Measurements from ENCODE around the gene KIF26A. TPM values are rescaled to one million over a fixed set of nuclear protein-coding genes. Genes with fewer than 3 reads are reported as not detected.
A peak's percentile ranks its signal among the peaks of the same experiment; 100 is the strongest.

Gene KIF26A
- polyA plus RNA-seq, 10 donors = 4.5 to 19.0 (median 6.6) TPM

DNA sequence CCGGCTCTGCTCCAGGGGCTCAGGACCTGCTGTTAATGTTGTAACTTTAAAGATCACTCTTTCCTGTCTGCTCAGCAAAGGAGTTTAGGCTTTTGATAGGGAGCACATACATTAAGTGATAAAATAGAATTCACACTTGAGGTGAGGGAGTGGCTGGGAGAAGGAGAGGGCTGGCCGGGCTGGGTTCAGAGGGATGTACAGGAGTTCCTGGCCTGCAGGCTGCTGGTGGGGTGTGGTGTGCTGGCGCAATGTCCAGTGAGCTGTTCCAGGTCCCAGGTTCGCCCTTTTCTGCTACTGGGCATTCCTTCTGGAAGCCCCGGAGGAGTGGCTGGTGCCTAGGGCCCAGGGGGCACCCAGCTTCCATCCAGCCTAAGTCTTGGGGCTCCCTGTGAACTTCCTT, 17.8 kb downstream of the KIF26A start:
- DNase-seq = no peak

DNA sequence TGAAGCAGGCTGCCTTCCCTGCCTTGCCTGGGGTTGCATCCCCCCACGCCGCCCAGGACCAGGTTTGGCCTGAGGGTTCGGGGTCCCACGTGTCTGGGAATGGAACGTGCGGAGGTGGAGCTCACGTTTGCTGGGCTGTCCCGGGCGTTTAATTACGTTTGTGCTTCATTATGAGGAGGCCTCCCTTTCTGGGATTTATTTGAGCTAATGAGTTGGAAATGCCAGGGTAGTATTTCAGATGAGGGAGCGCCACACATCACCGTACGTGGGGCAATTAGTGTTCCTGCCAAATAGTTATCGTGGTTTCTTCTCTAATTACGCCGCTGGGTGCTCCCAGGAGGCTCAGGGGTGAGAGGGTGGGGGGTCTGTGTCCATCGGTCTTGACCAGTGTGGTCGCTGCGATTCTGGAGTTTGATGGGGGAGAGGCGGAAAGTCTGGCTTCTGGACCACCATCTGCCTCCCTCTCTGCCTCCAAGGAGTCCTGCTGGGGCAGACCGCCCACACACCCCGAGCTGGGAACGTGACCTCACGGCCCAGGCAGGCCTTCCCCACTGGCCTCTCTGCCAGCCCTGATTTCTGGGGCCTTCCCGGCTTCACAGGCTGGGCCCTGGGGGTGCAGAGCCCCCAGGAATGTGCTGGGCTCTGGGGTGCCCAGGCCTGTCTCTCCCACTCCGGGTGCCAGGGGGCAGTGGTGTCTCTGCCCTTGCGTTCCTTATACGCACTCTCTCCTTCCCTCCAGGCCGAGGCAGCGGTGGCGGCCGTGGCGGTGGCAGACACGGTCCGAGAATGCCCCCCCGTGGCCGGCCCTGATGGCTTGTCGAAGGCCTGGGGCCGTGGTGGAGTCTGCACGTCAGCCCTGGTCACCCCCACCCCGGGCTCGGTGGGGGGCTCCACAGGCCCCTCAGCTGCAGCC, 18.9 kb downstream of the KIF26A start:
- DNase-seq = no peak

DNA sequence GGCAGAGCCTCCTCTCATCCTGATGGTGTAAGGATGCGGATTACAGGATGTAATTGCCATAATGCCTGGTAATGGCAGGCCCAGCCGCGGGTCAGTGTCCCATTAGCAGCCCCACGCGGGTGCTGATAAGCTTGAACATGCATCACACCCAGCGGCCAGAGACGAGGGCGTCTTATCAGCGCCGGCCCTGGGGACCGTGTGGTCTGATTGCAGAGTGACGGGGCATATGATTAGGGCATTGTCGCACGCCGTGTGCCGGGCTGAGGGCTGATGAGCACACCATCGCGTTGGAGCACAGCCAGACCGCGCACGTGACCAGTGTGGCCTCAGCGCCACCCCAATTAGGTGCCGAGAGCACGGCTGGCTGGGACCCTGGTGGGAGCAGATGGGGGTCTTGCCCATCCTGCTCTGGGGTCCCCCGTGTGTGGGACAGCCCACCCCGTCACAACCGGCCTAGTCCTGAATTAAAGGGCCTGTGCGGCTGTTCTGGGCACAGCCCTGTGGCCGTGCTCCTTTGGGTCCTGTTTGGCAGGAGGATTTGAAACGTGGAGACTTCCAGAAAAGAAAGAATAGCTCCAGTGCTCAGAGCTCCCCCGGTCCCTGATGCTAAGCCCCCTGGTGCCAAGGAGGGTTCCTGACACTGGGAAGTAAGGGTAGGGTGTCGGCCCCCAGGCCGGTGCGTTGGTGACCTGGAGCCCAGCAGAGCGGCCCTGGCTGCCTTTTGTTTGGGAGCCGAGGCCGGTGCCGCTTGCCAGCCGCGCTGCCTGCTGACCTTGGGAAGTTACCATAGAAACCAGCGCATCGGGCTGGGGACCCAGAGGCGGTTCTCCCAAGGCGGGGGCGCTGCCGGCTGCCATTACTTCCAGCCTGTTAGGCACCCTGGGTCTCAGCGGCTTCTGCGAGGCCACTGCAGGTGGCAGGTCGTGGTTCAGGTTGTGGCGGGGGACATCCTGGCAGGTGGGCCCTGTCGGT, 20.7 kb downstream of the KIF26A start:
- DNase-seq = no peak

DNA sequence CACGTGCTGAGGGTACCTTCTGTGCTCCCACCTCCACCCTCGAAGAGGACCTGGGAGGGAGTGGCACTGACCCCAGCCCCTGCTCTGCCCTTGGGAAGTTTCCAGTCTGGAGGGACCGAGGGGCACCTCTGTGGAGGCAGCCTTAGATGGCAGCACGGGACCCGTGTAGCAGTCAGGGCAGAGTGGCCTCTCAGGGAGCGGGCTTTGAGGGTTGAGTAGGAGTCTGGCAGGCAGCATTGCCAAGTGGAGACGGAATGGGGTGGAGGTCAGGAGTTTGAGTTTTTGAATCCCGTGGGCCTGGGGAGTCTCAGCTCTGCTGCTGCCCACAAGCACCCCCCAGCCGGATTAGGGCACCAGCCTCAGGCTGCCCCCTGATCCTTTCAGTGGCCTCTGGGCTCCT, 21.6 kb downstream of the KIF26A start:
- no peak for DNase-seq

DNA sequence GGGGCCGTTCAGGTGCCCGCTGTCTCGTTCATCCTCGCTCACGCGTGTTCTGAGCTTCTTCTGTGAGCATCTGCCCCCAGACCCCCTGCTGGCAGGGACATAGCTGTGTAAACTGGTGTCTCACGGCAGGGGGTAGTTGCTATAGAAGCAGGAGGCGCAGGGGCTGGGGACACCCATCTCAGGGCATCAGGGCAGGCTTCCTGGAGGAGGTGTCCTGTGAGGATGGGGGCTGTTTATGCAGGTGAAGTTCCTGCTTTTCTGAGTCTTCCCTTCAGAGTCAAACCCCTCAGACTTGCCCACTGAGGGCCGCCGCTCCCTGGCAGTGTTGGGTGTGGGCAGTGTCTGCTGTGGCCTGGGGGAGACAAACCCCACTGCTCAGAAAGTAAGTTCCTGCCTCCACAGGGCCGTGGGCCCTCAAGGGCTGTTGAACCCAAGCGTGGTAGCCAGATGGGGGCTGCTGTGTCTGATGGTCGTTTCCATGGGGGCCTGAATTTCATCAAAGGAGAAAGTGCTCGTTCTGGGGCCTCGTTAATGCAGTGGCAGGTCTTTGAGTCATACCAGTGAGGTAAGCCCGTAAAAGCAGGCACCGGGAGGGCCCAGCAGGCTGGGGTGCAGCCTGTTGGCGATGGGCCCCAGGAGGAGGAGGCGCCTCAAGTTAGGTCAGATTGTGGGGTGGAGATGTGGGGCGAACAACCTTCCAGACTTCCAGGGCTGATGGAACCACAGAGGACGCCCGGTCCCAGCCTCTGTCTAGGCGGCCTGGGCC, 23.4 kb downstream of the KIF26A start:
- DNase-seq = no peak

DNA sequence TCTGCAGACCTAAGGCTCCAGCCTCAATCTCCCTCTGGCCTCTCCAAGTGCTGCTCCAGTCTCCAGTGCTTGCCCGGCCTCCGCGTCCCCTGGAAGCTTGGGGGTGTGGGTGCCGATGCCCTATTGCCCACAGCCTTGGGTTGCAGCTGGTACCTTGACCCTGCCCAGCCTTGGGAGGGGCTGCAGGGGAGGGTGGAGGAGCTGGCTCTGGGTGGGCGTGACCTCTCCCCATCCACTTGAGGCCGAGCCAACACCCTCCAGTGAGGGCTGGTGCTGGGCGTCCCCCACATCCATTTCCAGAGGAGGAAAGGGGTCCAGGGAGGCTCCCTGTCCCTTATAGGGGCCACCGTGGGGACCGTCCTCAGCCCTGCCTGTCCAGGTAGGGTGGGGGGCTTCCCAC, 24.1 kb downstream of the KIF26A start:
- no peak for DNase-seq

DNA sequence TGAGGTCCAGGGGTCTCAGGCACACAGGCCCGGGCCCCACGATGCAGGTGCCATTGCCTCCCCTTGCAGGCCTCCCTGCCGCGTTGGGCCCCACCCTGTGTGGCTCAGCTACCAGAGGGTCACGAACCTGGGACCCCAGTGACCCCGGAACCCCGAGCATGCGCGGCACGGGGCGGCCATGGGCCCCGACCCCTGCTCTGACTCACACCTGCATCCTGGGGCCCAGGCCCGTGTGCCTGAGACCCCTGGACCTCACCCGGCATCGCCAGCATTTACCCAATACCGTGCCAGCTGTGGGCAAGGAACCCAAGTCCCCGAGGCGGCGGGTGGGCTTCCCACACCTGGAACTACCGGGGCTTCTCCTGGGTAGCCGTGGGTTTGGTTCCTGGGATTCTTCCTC, 25.2 kb downstream of the KIF26A start:
- no peak for DNase-seq

DNA sequence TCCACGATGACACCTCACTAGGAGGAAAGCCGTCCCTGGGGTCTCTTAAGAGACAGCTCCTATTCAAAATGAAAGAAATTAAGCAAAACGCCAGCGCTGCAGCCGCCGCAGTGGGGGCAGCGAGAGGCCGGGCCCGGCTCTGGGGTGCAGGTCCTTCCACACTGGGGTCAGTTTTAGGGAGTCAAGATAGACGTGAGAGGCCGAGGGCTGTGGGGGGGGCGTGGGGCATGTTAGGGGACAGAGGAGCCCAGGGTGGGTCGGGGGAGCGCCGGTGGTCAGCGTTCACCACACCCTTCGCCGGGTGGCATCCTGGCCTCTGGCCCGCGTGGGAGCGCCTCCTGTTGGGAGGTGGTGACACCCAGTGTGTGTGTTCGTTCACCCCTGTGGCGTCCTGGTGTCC, 25.7 kb downstream of the KIF26A start:
- DNase-seq = no peak

DNA sequence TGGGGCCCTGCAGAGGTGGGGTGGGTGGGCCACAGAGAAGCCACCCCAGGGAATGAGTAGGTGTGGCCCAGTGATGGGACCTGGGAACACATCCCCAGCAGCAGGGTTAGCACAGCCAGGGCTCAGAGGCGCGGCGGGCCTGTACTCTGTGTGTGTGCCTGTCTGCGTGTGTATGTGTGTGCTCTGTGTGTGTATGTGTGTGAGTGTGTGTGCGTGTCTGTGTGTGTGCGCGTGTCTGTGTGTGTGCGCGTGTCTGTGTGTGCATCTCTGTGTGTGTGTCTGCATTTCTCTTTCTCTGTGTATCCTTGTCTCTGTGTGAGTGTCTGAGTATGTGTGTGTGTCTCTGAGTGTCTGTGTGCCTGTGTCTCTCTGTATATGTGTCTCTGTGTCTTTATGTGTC, 26.1 kb downstream of the KIF26A start:
- DNase-seq = no peak

DNA sequence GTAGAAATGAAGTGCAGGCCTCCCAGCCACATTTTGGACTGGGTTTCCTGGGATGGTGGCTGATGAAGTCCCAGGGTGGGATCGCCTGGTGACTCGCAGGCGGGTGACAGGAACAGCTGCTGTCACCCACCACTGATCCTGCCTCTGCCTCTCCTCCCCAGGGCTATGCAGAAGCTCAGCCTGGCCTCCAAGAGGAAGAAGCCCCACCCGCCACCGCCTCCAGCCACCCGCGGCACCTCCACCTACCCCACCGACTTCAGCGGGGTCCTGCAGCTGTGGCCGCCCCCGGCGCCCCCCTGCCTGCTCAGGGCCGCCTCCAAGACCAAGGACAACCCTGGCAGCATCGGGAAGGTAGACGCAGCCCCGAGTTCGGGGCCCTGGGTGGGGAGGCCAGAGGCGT, 28.3 kb downstream of the KIF26A start:
- DNase-seq = no peak

DNA sequence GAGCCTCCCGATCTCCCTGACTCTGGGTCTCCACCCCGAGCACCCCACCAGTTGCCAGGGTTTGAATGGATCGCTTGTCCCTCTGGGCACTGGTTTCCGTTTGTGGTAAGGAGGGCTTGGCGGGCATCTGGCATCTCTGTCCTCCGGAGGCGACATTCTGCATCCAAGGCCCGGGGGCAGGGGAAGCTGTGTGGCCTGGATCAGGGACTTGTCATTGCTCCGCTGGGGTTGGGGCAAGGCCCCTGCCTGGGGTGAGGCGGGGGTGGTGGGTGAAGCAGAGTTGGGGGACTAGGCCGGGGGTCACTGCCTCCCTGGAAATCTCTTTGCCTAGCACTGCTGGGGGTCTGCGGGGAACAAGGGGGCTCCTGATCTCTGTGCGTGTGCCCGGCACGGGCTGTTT, 30.2 kb downstream of the KIF26A start:
- DNase-seq = no peak

DNA sequence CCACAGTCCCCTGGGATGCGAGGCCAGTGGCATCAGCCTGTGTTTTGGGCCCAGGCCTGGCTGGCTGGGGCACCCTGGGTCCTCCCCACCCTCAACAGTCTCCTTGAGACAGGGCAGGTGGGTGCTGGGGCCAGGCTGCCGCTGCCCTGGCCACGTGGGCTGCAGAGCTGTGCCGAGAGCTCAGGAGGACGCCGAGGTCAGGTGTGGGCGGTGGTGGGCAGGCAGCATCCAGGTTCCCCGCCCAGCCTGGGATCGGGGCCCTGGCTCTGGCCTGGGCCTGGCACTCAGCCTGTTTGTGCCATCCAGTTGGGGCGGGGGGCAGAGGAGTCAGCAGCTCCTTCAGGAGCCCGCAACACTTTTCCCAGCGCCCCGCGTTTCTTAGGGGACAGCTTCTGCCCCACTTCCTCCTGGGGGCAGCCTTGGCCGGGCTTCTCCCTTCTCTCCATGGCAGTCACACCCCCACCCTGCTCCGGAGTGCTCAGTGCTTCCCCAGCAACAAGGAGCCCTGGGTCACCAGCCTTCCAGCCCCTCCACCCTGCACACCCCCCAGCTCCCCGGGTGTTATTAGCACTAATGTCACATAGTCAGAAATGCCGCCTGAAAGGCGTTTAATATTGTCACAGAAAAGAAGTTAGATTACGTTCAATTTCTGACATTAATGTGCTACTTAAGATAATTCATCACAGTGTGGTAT, 30.8 kb downstream of the KIF26A start:
- DNase-seq = no peak

DNA sequence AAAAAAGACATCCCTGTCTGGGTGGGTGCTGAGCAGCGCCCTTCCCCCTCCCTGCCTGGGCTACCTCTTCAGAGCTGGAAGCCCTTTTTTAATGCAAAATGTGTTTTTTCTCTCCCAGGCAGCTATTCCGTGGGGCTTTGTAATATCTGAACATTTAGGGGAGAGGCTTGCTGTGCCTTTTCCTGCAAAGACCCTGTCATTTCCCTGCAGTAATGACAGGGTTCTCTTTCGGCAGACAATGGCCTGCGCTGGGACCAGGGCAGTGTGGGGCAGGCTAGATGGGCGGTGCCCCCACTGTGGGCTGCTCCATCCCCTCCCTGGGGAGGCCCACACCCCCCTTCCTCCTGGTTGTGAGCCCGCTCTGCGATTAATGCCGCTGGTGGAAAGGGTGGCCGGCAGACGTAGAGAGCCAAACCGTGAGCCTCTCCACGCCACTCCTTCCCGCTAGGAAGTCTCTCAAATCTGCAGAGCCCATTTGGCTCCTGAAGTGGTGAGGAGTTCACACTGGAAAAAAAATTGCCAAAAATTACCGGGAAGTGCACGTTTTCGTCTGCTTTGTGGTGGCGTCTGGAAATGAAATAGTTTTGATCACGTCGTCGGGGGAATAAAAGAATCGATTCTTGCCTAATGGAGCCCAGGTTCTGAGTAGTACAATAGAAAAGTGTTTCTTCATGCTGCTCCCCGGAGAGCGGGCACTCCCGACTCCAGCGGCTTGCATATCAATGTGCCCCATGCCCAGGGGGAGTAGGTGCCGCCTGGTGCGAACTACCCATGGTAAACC, 31.5 kb downstream of the KIF26A start:
- DNase-seq = peak in 1 of 3 donors; percentile 14

DNA sequence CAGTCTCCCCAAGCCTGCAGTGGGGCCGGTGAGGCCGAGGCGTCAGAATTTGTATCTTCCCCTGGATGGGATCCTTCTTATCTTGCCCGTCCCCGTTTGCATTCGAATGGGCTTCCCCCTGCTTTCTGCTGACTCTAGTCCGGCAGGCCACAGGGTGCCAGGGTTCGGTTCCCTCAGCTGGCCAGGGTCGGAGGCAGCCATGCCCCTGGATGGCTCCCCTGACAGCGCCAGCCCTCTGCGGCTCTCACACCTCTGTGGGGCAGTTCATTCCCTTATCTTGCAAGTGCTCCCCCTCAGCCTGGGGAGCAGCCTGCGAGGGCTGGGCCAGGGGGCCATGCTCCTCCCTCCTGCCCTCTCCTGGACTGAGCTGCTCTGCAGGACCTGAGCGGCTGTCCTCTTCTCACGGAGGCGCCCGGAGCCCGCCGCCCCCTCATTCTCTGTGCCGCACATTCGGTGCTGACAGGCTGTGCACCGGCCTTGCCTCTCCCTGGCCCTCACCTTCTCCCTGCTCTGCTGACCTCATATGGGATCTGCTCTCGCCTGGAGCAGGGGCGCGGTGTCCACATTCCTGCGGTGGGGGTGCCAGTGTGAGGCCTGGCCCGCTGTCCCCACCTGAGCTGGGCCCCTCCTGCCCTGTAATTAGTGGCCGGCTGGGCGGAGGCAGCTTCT, 32.8 kb downstream of the KIF26A start:
- no peak for DNase-seq

DNA sequence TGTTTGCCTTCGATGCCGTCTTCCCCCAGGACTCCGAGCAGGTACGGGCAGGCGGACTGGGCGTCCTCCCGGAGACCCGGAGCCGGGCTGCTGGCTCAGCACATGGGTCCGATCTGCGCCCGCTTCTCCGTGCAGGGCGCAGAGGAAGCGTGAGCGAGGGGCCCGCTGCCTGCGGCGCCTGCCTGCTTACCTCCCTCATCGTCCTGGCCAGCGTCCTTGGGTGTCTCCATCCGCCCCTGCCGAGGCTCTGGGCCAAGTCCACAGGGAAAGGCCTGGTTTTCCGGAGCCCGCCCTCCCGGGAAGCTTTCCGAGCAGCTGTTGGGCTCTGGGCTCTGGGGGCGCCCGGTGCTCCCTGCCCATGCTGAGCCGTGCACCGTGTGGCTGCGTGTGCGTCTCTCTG, 33.5 kb downstream of the KIF26A start:
- peak in 1 of 3 donors; percentile 4 for DNase-seq

DNA sequence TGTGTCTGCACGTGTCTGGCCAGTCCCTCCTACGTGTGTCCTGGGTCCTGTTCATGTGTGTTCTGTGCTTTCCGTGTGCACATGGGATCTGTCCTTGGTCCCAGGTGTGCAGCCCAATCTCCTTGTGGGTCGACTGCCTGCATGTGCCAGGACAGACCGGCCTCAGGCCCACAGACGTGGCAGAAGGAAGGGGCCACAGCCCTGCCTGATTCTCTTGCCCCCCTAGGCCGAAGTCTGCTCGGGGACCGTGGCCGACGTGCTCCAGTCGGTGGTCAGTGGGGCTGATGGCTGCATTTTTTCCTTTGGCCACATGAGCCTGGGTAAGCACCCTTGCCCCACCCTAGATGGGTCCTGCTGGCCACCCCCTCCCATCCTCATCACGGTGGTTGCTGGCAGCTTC, 34.0 kb downstream of the KIF26A start:
- no peak for DNase-seq

DNA sequence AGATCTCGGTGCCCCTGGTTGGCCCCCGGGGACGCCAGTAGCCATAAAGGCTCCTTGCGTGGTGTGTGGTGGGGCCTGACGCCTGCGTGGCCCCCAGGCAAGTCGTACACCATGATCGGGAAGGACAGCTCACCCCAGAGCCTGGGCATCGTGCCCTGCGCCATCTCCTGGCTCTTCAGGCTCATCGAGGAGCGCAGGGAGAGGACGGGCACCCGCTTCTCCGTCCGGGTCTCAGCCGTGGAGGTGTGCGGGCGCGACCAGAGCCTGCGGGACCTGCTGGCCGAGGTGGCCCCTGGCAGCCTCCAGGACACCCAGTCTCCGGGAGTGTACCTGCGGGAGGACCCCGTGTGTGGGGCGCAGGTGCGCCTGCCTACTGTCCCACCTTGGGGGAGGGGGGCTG, 34.5 kb downstream of the KIF26A start:
- DNase-seq = no peak

DNA sequence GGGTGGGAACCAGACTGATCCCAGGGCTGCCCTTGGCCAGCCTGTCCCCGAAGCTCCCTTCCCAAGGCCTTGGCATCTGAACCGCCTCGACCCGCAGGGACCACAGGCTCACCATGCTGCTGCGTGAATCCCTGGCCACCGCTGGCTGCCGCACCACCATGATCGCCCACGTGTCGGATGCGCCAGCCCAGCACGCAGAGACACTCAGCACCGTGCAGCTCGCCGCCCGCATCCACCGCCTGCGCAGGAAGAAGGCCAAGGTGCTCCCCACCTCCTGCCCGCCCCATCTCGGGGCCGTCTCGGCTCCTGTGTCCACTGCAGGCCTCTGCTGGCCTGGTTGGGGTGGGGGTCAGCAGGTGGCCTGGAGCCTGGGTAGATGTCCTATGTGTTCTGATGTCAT, 35.7 kb downstream of the KIF26A start:
- no peak for DNase-seq

DNA sequence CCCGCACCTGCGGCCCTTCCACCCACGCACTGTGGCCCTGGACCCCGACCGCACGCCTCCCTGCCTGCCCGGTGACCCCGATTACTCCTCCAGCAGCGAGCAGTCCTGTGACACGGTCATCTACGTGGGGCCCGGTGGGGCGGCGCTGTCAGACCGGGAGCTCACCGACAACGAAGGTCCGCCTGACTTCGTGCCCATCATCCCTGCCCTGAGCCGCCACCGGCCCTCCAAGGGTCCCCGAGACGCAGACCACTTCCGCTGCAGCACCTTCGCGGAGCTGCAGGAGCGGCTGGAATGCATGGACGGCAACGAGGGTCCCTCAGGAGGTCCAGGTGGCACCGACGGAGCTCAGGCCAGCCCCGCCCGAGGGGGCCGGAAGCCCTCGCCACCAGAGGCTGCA, 36.7 kb downstream of the KIF26A start:
- DNase-seq = no peak

DNA sequence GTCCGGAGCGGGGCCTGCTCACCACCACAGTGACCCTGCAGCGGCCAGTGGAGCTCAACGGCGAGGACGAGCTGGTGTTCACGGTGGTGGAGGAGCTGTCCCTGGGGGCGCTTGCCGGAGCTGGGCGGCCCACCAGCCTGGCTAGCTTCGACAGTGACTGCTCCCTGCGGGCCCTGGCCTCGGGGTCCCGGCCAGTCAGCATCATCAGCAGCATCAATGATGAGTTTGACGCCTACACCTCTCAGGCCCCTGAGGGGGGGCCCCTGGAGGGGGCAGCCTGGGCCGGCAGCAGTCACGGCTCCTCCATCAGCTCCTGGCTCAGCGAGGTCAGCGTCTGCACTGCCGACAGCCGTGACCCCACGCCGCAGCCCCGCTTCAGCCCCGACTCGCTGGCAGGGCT, 37.4 kb downstream of the KIF26A start:
- DNase-seq = no peak
